T-helper 2 cell treated with Interferon-gamma antibody and Interleukin-4, amounts not matched to agents 100 ng/mL and 5 ng/mL, for 36 hours (primary cell): ENCODE measurements around the gene TBX20. TPM values are rescaled to one million over a fixed set of nuclear protein-coding genes. Genes with fewer than 3 reads are reported as not detected.
"Not testable (repeated sequence)": the region's sequence is repeated elsewhere in the genome, so short reads cannot be mapped to it uniquely, and the experiment has no call there.

Source experiments
- intact Hi-C: fragments of 100-400 bp; cut with micrococcal nuclease; formaldehyde crosslinking; loops from one replicate; pipeline ENCODE4 v1.15.1; 2023
- total RNA-seq: library from RNA; stranded (reverse); gene quantifications from 2 replicates; pipeline ENCODE4 v1.2.3, GENCODE V29; 2022

TBX20 gene
- total RNA-seq, 1 donor from 2014 or later: 0.25 TPM

DNA sequence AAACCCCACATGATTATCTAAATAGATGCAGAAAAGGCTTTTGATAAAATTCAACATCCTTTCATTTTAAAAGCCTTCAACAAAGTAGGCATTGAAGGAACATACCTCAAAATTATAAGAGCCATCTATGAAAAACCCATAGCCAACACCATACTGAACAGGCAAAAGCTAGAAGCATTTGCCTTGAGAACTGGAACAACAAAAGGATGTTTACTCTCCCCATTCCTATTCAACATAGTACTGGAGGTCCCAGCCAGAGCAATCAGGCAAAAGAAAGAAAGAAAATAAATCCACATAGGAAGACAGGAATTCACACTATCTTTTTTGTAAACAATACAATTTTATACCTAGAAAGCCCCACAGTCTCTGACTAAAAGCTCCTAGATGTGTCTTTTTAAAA, 86.2 kb downstream of the TBX20 start:
- intact Hi-C loops: not testable (repeated sequence)

GRCh38 chr7:35167158-35167557, 86.7 kb downstream of the TBX20 start:
- intact Hi-C loops: not testable (repeated sequence)

- intact Hi-C loops: not testable (repeated sequence)
These were observed 92.7 kb downstream of the TBX20 start for GRCh38 chr7:35161059-35161740.

Other genes with a start within 250 kb of the TBX20 start
- gene DPY19L1, start 216.6 kb downstream of the TBX20 start, total RNA-seq: 22.3 and 23.1 TPM in 2 replicates